GM21381 (cell line): ENCODE measurements around the gene SLC31A1.

Experiments
- ATAC-seq: cut with Tn5 transposase; IDR thresholded peaks from one replicate; pipeline ENCODE4 v1.9.1; 2021; ENCODE audit warnings: mild to moderate bottlenecking, moderate library complexity; ENCODE audit not compliant: unreplicated experiment

Gene SLC31A1

DNA sequence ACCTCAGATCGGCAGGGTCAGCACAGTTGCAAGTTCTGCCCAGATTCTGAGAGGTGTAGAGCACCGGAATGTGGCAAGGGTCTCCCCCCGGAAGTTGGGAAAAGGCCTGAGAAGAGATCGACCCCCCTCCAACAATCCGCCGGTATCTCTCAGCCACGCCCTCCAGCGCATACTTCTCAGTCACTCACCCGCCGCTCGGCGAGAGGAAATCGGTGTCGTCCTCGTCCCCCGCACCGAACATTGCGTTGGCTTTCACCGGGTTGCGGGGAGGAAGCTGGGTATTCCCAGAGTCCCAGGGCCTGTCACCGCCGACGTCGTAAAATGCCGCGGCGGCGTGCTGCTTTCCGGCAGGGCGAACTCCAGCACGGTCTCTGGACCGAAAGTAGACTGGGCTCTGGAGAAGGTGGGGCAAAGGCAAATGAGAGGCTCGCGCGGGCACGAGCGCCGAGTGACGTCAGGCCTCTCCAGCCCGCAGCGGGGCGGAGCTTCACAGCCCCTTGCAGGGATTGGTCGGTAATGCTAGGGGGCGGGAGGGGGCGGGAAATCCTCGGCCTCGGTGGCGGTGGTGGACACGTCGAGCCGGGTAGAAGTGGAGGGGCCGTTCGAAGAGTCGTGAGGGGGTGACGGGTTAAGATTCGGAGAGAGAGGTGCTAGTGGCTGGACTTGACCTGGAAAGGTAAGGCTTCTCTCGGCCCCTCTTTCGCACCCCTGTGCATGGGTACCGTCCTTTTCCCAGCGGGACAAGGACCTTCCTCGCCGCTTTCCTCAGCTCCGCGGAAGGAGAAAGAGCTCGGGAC is at the start of gene SLC31A1, which contains the start of gene FKBP15:
Gene SLC31A1, plus strand, starts transcription at position 542 of the 797 bp plus-strand sequence. CDS start 34,605 bp downstream, outside the sequence.
Gene FKBP15, minus strand, starts transcription at position 275 of the 797 bp plus-strand sequence. Its CDS starts 34 bp downstream, at position 241.
- ATAC-seq: peak; percentile 86

DNA sequence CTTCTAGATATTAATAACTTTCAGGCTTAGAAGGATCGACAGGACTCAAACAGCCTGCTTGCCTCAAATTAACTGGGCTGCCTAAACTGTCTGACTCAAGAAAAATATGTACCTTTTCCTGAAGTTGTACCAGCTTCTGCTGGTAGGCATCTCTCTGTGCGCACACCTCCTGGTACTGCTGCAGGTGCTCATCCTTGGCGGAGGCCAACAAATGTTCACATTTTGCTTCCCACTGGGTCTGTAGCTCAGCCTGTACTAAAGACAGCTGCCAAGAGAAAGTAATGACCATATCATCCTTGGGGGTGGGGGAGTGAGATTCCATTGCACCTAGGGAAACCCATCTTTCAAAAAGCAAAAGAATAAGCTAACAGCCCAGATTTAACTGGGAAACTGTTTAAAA is 48.0 kb upstream of the SLC31A1 start:
- ATAC-seq: no peak

DNA sequence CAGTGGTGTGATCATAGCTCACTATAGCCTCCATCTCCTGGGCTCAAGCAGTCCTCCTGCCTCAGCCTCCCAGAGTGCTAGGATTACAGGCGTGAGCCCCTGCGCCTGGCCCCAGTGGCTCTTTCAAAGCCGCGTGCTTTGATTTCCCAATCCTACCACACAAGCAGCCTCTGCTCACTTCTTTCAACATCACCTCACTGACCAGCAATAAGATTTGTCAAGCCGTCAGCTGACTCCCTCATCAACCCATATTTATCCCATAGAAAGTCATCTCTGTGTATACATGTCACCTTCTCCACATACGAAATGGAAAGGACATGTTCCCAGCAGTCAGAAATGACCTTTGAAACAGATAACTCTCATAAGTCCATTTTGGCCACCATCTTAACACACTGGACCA is 44.5 kb upstream of the SLC31A1 start:
- ATAC-seq: no peak

DNA sequence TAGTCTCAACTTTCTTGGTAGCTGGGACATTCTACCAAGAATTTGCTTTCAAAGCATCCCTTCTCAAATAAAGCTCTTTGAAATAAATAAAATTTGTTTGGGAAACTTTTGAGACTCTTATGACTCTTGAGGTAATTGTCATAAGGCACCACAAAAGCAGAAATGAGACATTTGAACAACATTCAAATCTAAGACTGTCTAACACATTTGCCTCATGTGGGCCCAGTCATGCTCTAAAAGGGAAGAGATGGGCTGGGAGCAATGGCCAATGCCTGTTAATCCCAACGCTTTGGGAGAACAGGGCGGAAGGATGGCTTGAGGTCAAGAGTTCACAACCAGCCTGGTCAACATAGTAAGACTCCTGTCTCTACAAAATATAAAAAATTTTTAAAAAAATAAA is 44.1 kb upstream of the SLC31A1 start:
- ATAC-seq: no peak

DNA sequence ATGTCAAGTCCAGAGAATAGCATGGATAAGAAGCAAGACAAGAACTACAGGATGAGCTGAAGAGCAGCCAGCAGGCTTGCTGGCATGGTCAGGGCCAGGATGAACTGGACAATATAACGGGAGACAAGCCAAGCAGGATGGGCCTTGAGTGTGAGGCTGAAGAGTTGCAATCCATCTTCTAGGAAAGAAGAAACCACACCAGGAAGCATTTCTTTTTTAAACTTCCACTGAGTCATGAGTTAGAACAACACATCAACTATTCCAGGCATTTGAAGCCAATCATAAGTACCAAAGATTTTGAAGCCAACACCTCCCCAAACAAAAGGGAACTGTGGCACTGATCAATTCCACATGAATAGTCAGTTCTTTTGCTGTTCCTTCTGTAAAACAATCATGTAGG is 43.3 kb upstream of the SLC31A1 start:
- ATAC-seq: no peak

DNA sequence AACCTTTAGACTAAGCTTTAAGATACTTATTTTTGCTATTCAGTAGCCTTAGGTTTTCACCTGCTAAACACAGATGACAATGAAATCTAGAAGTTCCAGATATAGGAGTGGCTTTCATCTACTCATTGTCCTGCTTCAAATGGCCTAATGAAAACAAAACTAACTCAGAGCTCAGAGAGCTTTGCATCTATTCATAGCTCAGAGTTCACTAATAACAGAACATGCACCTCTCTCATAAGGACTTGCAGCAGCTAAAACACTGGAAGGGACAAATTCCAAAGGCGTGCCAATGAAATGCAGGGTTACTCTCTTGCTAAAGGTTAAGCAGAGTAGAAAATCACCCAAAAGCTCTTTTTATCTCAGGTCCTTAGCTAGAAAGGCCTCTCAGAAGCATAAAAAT is 41.5 kb upstream of the SLC31A1 start:
- ATAC-seq: no peak

DNA sequence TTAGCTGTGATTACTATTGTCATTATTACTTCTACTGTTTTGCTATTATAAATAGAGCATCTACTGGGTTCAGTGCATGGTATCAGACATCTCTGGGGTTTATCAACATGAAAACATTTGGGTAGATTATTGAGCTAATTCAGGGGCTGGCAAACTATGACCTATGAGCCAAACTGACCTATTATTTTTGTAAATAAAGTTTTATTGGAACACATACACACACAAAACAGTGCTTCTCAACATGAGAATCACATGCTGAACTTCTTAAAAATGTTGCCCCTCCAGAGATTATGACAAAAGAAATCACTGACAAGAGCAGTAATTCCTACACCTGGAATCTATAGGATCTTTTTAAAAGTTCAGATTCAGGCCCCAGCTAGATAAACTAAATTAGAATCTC is 40.2 kb upstream of the SLC31A1 start:
- no peak for ATAC-seq

DNA sequence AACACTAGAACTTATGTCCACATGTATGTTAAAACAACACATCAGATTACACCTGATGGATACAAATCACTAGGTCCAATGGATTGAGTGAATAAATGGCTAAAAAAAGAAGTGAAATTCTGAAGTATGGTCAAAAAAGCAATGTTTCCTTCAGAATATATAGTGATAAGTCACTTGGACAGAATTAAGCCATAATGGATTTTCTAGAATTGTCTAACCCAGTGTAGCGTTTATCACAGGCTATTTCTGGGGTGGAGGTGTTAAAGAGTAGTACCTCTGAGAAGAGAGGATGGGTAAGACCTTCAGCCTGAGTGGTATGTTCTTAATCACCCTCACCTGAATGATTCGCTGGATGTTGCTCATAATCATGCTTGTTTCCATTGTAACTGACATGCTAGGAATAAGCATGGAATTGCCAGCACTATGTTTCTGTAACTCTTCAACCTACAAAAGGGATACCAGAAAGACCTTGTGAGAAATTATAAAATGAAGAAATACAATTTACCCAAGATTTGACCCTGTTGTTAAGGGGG is 37.3 kb upstream of the SLC31A1 start:
- no peak for ATAC-seq

DNA sequence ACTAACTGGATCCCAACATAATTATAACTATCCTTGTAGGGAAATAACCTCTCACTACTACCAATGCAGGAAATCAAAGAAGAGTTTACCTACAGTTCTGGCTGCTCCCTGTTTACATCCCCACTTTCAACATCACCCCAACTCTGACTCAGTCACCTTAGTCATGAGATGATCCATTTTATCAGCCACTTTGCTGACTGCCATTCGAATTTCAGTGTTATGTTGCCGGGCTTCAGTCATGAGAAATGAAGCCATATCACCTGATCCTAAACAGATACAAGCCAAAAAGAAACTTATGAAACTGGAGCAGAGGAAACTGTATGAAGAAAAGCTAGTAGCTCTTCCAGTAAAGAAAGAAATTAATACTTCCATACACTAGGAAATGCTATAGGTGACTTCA is 36.8 kb upstream of the SLC31A1 start:
- ATAC-seq: no peak

DNA sequence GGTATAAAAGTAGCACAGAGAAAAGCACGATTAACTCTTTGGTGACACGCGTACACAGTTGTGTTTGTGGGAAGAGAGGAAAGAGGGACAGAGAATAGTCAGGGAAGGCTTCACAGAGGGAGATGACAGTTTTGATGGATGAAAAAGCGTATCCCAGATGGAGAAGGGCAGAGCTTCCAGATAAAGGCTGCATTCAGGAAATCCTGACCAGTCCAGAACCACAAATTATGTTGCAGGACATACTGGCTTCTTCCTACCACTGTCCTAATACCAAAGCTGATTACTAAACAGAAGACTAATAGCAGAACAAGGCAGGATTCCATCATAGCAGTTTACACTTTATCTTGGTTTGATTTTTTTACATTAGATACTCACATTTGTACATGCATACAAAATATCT is 36.1 kb upstream of the SLC31A1 start:
- ATAC-seq: no peak

DNA sequence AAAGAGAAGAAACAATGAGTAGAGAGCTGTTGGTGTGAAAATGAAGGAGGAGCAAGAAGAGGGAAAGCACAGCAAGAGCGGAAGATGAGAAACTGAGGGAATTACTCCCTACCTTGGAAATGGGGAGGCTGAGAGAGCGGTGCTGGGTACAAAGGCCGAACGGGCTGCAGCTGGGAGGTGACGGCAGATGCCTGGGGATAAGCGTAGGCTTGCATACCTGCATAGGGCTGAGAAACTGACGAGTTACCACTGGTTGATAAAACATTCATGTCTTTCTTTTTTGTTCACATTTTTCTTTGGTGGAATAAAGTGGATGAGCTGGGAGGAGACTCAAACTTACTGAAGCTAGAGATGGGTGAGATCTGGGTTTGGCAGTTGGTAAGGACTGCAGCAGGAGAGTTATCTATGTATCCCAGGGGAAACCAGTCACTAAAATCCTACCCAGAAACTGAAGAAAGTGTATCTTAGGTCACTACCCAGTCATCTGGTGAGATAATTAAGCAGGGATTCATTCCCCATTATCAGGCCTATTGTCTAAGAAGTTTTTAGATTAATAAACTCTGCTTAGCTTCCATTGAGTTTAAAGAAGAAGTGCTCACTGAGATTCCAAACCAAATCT is 35.1 kb upstream of the SLC31A1 start:
- ATAC-seq: no peak

DNA sequence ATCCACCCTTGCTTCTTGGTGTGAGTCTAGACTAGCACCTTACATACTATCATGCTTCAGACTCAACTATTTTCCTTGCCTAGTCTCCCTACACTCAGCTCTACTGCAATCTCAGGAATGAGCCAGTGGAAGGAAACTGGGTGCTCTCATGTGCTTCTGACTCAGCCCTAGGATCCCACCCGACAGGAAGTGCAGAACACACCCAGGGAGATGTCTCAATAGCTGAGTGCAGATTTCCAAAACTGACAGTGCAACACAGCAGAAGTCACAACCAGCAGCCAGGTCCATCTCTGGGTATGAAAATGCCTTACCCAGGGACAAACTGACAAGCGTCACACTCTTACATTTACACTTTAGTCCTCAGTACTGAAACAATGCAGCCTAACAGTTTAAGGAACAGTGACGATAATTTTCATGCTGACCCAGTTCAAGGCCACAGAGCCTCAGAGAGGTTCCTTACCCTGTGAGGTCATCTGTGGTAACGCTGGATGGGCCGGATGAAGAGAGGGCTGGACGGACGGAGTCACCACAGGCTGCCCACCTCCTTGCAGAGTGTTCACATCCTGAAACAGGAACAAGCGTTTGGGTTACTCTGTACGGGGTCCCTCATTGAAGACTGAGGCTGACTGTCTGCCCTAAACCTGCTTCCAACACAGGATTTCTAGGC is 33.3 kb upstream of the SLC31A1 start:
- ATAC-seq: no peak

DNA sequence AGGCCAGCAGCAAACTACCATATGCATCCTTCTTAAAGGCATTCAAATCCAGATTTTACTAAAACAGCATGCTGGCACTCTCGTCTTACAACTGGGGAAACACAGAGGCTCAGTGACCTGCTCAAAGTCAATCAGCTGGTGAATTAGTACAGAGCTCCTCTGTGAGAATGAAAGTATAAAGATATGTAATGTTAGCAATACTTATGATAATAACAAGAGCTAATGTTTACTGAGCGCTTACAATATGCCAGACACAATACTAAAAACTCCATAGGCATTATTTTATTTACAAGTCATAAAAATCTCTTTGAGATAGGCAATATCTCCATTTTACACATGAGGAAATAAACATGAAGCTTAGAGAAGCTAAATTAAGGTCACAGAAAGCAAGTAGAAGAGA is 28.9 kb upstream of the SLC31A1 start:
- no peak for ATAC-seq

DNA sequence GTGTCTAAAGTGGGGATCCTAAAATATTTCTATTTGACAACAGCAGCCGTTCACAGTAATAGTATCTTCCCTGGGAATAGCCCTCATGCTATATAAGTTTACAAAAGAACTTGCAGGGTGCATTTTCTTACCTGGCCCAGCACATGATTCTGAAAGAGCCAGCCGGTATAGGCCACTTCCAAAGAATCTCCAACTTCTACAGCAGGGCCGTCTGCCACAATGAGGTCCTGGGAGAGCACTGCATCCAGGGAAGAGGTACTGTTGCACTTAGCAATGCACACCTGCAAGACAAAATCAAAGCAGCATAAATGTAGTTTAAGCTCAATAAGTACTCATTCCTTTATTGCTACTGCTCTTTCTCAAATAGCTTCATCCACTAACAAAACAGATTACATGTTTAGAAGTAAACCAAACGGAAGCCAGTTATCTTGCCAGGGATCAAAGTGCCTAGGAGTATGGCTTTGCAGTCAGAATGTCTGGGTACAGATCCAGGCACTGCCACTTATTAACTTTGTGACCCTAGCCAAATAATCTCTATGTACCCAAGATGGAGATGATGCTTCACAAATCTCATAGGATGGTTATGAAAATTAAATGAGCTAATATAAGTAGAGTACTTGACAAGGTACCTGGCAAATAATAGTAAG is 21.5 kb upstream of the SLC31A1 start:
- ATAC-seq: no peak

DNA sequence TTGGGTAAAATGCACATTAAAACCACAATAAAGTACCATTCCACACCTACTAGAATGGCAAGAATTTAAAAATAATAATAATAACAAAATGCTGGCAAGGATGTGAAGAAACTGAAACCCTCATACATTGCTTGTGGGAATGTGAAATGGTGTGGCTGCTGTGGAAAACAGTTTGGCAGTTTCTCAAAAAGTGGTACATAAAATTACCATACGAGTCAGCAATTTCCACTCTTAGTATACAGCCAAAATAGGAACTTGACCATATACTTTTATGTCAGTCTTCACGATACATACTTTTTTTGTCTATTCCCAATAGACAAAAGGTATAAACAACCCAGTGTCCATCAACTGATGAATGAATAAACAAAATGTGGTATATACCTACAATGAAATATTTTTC is 15.9 kb upstream of the SLC31A1 start:
- no peak for ATAC-seq

DNA sequence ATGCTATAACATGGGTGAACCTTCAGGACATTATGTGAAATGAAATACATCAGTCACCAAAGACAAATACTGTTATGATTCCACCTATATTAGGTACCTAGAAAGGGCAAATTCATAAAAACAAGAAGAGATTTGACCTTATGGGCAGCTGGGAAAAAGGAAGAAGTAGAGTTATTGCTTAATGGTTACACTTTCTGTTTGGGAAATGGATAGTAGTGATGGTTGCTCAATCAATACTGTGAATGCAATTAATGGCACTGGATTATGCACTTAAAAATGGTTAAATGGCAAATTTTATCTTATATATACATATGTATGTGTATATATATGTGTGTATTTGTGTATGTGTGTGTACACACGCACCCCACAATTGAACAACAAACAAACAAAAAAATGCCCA is 15.5 kb upstream of the SLC31A1 start:
- ATAC-seq: no peak

DNA sequence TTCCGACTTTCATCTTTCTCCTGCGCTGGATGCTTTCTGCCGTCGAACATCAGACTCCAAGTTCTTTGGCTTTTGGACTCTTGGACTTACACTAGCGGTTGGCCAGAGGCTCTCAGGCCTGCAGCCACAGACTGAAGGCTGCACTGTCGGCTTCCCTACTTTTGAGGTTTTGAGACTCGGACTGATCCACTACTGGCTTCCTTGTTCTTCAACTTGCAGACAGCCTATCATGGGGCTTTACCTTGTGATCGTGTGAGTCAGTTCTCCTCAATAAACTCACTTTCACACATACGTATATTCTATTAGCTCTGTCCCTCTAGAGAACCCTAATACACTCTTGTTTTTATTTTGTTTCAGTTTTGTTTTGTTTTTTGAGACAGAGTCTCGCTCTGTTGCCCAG is 10.5 kb upstream of the SLC31A1 start:
- no peak for ATAC-seq

DNA sequence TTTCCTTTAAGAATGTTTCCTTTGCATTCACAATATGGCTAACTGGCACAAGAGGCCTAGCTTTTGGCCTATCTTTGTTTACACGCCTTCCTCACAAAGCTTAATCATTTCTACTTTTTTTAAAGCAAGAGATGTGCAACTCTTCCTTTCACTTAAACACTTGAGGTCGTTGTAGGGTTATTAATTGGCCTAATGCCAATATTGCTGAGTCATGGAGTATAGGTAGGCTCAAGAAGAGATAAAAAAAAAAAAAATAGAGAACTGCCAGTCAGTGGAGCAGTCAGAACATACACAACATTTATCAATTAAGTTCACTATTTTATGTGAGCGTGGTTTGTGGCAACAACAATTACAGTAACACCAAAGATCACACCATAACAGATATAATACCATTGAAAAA is 6.2 kb upstream of the SLC31A1 start:
- ATAC-seq: no peak

DNA sequence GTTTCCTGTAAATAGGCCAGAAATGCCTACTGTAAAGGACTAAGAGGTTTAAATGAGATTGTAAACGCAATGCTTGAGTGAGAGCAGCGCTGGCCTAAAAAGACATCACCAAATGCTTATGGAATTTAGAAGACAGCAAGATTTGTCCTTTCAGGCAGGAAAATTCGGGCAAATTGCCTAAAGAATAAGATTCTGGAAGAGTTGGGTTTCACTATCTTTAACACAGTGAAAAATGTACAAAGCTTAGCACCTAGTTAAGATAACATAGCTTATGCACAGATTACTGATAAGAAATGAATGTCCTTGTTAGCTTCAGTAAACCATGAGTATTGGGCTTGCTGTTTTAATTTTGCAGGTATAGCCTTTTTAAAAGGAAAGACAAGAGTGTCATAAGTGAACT is 4.9 kb upstream of the SLC31A1 start:
- no peak for ATAC-seq

DNA sequence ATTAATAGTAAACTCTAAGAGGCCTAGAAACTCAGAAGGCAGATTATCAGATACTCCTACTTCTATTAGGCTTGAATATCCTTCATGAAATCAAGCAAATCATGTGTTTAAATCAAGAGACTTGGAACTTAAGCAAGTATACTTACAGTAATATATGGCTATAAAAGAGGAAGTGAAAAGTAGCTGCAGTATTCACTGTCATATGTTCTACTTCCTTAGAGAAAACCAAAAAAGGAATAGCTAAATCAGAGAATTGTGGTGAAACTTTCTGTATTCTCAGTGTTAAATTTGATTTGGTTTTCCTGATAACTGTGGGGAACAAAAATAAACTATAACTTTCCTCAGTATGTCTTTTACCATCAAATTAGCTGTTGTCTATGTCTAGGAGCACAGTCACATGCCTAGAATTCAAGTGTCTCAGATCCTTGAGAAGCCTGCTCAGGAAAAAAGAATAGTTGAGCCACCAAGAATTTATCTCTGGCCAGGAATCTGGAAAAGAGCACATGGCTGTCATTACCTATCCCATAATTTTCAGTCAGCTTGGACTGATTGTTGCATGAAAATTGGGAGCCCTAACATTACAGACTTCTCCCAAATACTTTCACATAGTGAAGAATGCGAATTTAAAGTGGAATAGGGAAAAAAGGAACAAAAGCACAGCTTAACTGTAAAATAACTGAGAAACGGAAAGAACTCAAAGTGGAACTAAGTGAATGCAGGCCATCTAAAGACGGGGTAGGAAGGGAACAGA is 2.0 kb upstream of the SLC31A1 start:
- ATAC-seq: peak; percentile 38

DNA sequence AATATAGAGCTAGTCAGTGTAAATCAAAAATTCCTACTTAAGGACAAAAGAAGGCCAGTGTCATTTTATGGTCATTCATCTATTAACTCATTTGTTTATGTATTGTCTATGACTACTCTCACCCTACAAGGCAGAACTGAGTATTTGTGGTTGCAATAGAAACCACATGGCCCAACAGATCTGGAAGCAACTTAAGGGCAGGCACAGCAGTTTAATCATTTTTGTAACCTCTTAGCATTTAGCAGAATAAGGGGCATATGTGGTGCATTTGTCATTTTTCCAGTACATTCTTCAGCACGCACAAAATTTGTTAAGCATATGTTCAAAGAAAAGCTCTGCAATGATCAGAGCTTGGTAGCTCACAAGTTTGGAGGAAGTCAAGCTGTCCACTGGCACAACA is 1.4 kb upstream of the SLC31A1 start:
- ATAC-seq: peak; percentile 49
